PC-3 (cell line): ENCODE measurements around the gene MLEC. TPM values are rescaled to one million over a fixed set of nuclear protein-coding genes. Genes with fewer than 3 reads are reported as not detected.

Experiments
- ATAC-seq: fragments of 200-7000 bp; cut with Tn5 transposase; 2 replicates; pipeline ENCODE4 v1.9.1; 2020; ENCODE audit warnings: mild to moderate bottlenecking, moderate library complexity
- BruUV-seq: library from RNA; stranded (reverse); fragments of 400-500 nt; replicated peaks from 2 replicates; lab custom pipeline; 2021; lab: Mats Ljungman, UMichigan
- CTCF ChIA-PET: fragments of 300-600 bp; sonication (Branson Sonifier 250); formaldehyde crosslinking; loops from one replicate; lab custom pipeline; 2022; ENCODE audit warnings: antibody characterized with exemption; lab: Charles Lee
- POLR2A ChIA-PET: fragments of 300-600 bp; sonication (Branson Sonifier 250); formaldehyde crosslinking; loops from one replicate; lab custom pipeline; 2022; ENCODE audit warnings: antibody characterized with exemption; ENCODE audit not compliant: unreplicated experiment; lab: Charles Lee
- DNase-seq: peaks from one replicate; pipeline ENCODE4 v3.0.0-alpha.2; 2015
- H2AFZ ChIP-seq: fragments of 300-600 bp; sonication (generic); 2 replicates; pipeline ENCODE4 v1.6.0; 2016; ENCODE audit warnings: antibody characterized with exemption, low read length
- H3F3A ChIP-seq: fragments of 300-600 bp; sonication (generic); one replicate; pipeline ENCODE4 v1.6.0; 2017; ENCODE audit warnings: antibody characterized with exemption, low read length, control low read depth, mild to moderate bottlenecking; ENCODE audit not compliant: unreplicated experiment
- H3K27ac ChIP-seq: fragments of 300-600 bp; sonication (generic); 2 replicates; pipeline ENCODE4 v1.5.1; 2016; ENCODE audit warnings: mild to moderate bottlenecking, low read length
- H3K27me3 ChIP-seq: fragments of 300-600 bp; sonication (generic); 2 replicates; pipeline ENCODE4 v1.6.1; 2016; ENCODE audit warnings: low read length, mixed read lengths
- H3K36me3 ChIP-seq: fragments of 300-600 bp; sonication (generic); 2 replicates; pipeline ENCODE4 v1.6.1; 2016; ENCODE audit warnings: low read depth, mixed run types, low read length, mixed read lengths
- H3K4me1 ChIP-seq: fragments of 300-600 bp; sonication (generic); 2 replicates; pipeline ENCODE4 v1.5.1; 2016; ENCODE audit warnings: low read length; ENCODE audit not compliant: insufficient read depth
- H3K4me2 ChIP-seq: fragments of 300-600 bp; sonication (generic); 2 replicates; pipeline ENCODE4 v1.6.0; 2016; ENCODE audit warnings: low read length
- H3K4me3 ChIP-seq: fragments of 300-600 bp; sonication (generic); 2 replicates; pipeline ENCODE4 v1.5.1; 2016; ENCODE audit warnings: mild to moderate bottlenecking, low read length, mixed read lengths
- H3K79me2 ChIP-seq: fragments of 300-600 bp; sonication (generic); 2 replicates; pipeline ENCODE4 v1.6.1; 2017; ENCODE audit warnings: low read length, mixed read lengths
- H3K9ac ChIP-seq: fragments of 300-600 bp; sonication (generic); 2 replicates; pipeline ENCODE4 v1.6.0; 2016; ENCODE audit warnings: mild to moderate bottlenecking, low read length
- H3K9me2 ChIP-seq: fragments of 300-600 bp; sonication (generic); replicated peaks from 2 replicates; pipeline ENCODE4 v1.6.1; 2016; ENCODE audit warnings: mixed run types, low read length, mixed read lengths
- H3K9me3 ChIP-seq: fragments of 300-600 bp; sonication (generic); 2 replicates; pipeline ENCODE4 v1.6.1; 2016; ENCODE audit warnings: low read length, mixed read lengths
- H4K20me1 ChIP-seq: fragments of 300-600 bp; sonication (generic); 2 replicates; pipeline ENCODE4 v1.6.1; 2016; ENCODE audit warnings: low read length, mixed read lengths
- EZH2 ChIP-seq: fragments of 300-600 bp; sonication (generic); IDR thresholded peaks from one replicate; pipeline ENCODE4 v1.6.1; 2017; ENCODE audit warnings: antibody characterized with exemption, mild to moderate bottlenecking, low read length; ENCODE audit not compliant: unreplicated experiment
- EZH2phosphoT487 ChIP-seq: fragments of 300-600 bp; sonication (generic); IDR thresholded peaks from 2 replicates; pipeline ENCODE4 v1.6.1; 2018; ENCODE audit warnings: mild to moderate bottlenecking, antibody characterized with exemption, low read length, borderline replicate concordance
- intact Hi-C: fragments of 100-400 bp; cut with micrococcal nuclease; formaldehyde crosslinking; loops from 2 replicates; pipeline ENCODE4 v1.9.0; 2023
- total RNA-seq: library from RNA; depleted of rRNA; stranded (reverse); fragments of >200 nt; gene quantifications from 2 replicates; pipeline ENCODE4 v1.2.3, GENCODE V29; 2014
- TF ChIP-seq, protein P1 (sequence below): fragments of 300-600 bp; sonication (generic); conservative IDR thresholded peaks from 2 replicates; pipeline ENCODE4 v1.5.1; 2017; ENCODE audit warnings: antibody characterized with exemption, low read depth, mild to moderate bottlenecking, low read length

The MLEC gene
- total RNA-seq, 1 experiment from 2014 or later: 158 TPM

DNA sequence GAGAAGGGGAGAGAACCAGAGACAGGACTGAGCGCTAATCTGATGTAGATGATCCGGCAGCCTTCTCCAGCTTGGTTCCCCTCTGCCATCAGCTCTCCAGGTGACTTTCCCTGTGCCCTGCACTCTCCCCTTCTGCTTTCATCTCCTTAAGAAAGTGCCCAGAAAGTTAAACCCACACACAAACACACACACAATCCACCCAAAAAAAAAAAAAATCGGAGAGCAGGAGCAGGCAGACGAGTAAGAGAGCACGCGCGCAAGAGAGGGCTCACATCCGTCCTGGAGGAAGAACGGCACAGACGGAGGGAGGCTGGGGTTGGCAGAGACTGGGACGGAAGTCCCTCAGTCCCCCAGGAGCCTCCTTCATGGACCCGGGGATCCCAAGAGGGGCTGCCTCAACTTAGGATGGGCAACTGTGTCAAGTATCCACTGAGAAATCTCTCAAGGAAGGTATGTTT is 36.7 kb upstream of the MLEC start:
- peaks cover 5% of the 10 kb centered on the region for H3K4me1 ChIP-seq
- ATAC-seq (no peak), DNase-seq (no peak)
- POLR2A ChIA-PET: interaction anchor here (0.6 kb wide), 1 partner anchor 121 kb away, joined by 3 read pairs; no protein-coding TSS in a partner anchor
- no peaks in the 10 kb centered on the region for H3K9me2 ChIP-seq
- no peaks in the 10 kb centered on the region for H3F3A ChIP-seq
- H3K79me2 ChIP-seq: no peaks in the 10 kb centered on the region
- TF ChIP-seq EZH2 (no peak), EZH2phosphoT487 (no peak)
- TF ChIP-seq, protein P1, sequence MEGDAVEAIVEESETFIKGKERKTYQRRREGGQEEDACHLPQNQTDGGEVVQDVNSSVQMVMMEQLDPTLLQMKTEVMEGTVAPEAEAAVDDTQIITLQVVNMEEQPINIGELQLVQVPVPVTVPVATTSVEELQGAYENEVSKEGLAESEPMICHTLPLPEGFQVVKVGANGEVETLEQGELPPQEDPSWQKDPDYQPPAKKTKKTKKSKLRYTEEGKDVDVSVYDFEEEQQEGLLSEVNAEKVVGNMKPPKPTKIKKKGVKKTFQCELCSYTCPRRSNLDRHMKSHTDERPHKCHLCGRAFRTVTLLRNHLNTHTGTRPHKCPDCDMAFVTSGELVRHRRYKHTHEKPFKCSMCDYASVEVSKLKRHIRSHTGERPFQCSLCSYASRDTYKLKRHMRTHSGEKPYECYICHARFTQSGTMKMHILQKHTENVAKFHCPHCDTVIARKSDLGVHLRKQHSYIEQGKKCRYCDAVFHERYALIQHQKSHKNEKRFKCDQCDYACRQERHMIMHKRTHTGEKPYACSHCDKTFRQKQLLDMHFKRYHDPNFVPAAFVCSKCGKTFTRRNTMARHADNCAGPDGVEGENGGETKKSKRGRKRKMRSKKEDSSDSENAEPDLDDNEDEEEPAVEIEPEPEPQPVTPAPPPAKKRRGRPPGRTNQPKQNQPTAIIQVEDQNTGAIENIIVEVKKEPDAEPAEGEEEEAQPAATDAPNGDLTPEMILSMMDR: no peak
- intact Hi-C loops: no loop called here
- BruUV-seq: no TSS peak
- H3K27me3 ChIP-seq: no peaks in the 10 kb centered on the region
- H3K36me3 ChIP-seq: no peaks in the 10 kb centered on the region
- no peaks in the 10 kb centered on the region for H3K9me3 ChIP-seq
- no peak overlapping the region for H3K27ac ChIP-seq
- H3K9ac ChIP-seq: no peak overlapping the region
- H4K20me1 ChIP-seq: no peaks in the 10 kb centered on the region
- H3K4me2 ChIP-seq: no peak overlapping the region
- CTCF ChIA-PET: interaction anchor here (1.0 to 2.6 kb wide), 2 partner anchors 68 to 73 kb away, joined by 3 to 37 read pairs; partner anchors contain the start of gene POP5
- H2AFZ ChIP-seq: no peak overlapping the region
- H3K4me3 ChIP-seq: no peak overlapping the region

DNA sequence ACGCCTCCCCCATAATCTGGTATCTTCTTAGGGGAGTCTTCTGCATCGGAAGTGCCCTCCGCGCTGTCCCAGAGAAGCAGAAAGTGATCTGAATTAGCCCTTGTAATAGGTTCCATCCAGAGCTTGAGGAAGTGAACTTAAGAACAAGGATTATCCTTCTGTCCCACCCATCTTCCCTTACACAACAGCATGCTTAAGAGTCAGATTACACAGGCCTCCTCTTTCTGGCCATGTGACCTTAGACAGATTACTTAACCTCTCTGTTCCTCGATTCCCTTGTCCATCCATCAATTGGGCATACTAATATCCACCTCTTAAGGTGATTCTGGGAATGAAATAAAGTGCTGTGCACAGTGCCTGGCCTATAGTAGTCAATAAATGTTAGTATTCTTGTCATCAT is 35.1 kb upstream of the MLEC start:
- no TSS peak for BruUV-seq
- Histone ChIP-seq H3K9me3 (no peaks in the 10 kb centered on the region), H3F3A (no peaks in the 10 kb centered on the region), H3K9me2 (no peaks in the 10 kb centered on the region), H3K4me2 (no peak overlapping the region), H3K36me3 (no peaks in the 10 kb centered on the region), H2AFZ (no peak overlapping the region), H3K79me2 (no peaks in the 10 kb centered on the region), H3K27me3 (no peaks in the 10 kb centered on the region), H3K4me1 (peaks cover 5% of the 10 kb centered on the region), H3K27ac (no peak overlapping the region), H3K9ac (no peak overlapping the region), H3K4me3 (no peak overlapping the region), H4K20me1 (no peaks in the 10 kb centered on the region)
- CTCF ChIA-PET: interaction anchor here (0.6 to 0.7 kb wide), 2 partner anchors 68 to 320 kb away, joined by 3 read pairs; no protein-coding TSS in a partner anchor
- TF ChIP-seq EZH2phosphoT487: no peak
- TF ChIP-seq, protein P1: no peak
- no peak for TF ChIP-seq EZH2
- POLR2A ChIA-PET: no interaction called here
- intact Hi-C loops: no loop called here
- DNase-seq: no peak
- no peak for ATAC-seq
